Measurements from ENCODE around the gene THRAP3. TPM values are rescaled to one million over a fixed set of nuclear protein-coding genes. Genes with fewer than 3 reads are reported as not detected.
"Not testable (repeated sequence)": the region's sequence is repeated elsewhere in the genome, so short reads cannot be mapped to it uniquely, and the experiment has no call there.

Gene THRAP3
- total RNA-seq, 1 experiment from 2014 or later: 55.7 TPM

- CTCF ChIA-PET: interaction anchor here (0.5 kb wide), 1 partner anchor 16 kb away, joined by 14 read pairs; no protein-coding TSS in a partner anchor
- BruUV-seq (replicated peaks): no TSS peak
These were observed 6.6 kb upstream of the THRAP3 start for GRCh38 chr1:36217670-36218069.

GRCh38 chr1:36221901-36222300 is 2.3 kb upstream of the THRAP3 start:
- peaks cover 21% of the 10 kb centered on the region for H4K20me1 ChIP-seq (ENCODE audit: low read length)
- H3K4me1 ChIP-seq (ENCODE audit: insufficient read depth, low read length): peaks cover 14% of the 10 kb centered on the region
- H3K27me3 ChIP-seq (ENCODE audit: low read length); POLR2A ChIA-PET (ENCODE audit: unreplicated experiment); H3K27ac ChIP-seq (ENCODE audit: low read length); H2AFZ ChIP-seq (ENCODE audit: low read length); DNase-seq; H3K9me2 ChIP-seq (replicated peaks; ENCODE audit: low read length); H3K9me3 ChIP-seq (ENCODE audit: low read length); H3K4me2 ChIP-seq (ENCODE audit: low read length); H3F3A ChIP-seq (ENCODE audit: low read length, unreplicated experiment); CTCF ChIA-PET; intact Hi-C loops (cut with micrococcal nuclease); H3K9ac ChIP-seq (ENCODE audit: low read length); BruUV-seq (replicated peaks); H3K4me3 ChIP-seq (ENCODE audit: low read length); ATAC-seq; H3K36me3 ChIP-seq (ENCODE audit: low read depth, low read length): not testable (repeated sequence)
- peaks cover 26% of the 10 kb centered on the region for H3K79me2 ChIP-seq (ENCODE audit: low read length)

More at GRCh38 chr1:36217670-36218069, 6.6 kb upstream of the THRAP3 start:
- H4K20me1 ChIP-seq (ENCODE audit: low read length): no peaks in the 10 kb centered on the region
- no peaks in the 10 kb centered on the region for H3K36me3 ChIP-seq (ENCODE audit: low read depth, low read length)
- H3K27ac ChIP-seq (ENCODE audit: low read length): no peak overlapping the region
- H3K9me2 ChIP-seq (replicated peaks; ENCODE audit: low read length): no peaks in the 10 kb centered on the region
- no peak overlapping the region for H3K4me2 ChIP-seq (ENCODE audit: low read length)
- no peaks in the 10 kb centered on the region for H3K9me3 ChIP-seq (ENCODE audit: low read length)
- H3K4me3 ChIP-seq (ENCODE audit: low read length): no peak overlapping the region
- no peak overlapping the region for H3K9ac ChIP-seq (ENCODE audit: low read length)
- intact Hi-C loops (cut with micrococcal nuclease): loop anchor here (1.0 kb wide), 2 partner anchors 29 to 68 kb away; partner anchors contain the start of gene TRAPPC3
- no peaks in the 10 kb centered on the region for H3K79me2 ChIP-seq (ENCODE audit: low read length)
- no peaks in the 10 kb centered on the region for H3F3A ChIP-seq (ENCODE audit: low read length, unreplicated experiment)
- no peaks in the 10 kb centered on the region for H3K4me1 ChIP-seq (ENCODE audit: insufficient read depth, low read length)
- ATAC-seq (peak; percentile 98), DNase-seq (peak; percentile 46)
- peak; percentile 59 for TF ChIP-seq CTCF (conservative IDR thresholded peaks at IDR 0.05; ENCODE audit: low read depth, low read length)
- no peak for TF ChIP-seq EZH2 (IDR thresholded peaks at IDR 0.05; ENCODE audit: low read length, unreplicated experiment)
- H2AFZ ChIP-seq (ENCODE audit: low read length): no peak overlapping the region
- H3K27me3 ChIP-seq (ENCODE audit: low read length): no peaks in the 10 kb centered on the region
- POLR2A ChIA-PET (ENCODE audit: unreplicated experiment): no interaction called here

GRCh38 chr1:36222481-36223380 is 1.5 kb upstream of the THRAP3 start:
- intact Hi-C loops (cut with micrococcal nuclease): no loop called here
- no TSS peak for BruUV-seq (replicated peaks)
- H3F3A ChIP-seq (ENCODE audit: low read length, unreplicated experiment): no peaks in the 10 kb centered on the region
- TF ChIP-seq EZH2phosphoT487 (IDR thresholded peaks at IDR 0.05; ENCODE audit: borderline replicate concordance, low read length) (no peak), CTCF (conservative IDR thresholded peaks at IDR 0.05; ENCODE audit: low read depth, low read length) (no peak), EZH2 (IDR thresholded peaks at IDR 0.05; ENCODE audit: low read length, unreplicated experiment) (no peak)
- peaks cover 6% of the 10 kb centered on the region; the same call in 1 of the 2 replicates for H3K36me3 ChIP-seq (ENCODE audit: low read depth, low read length)
- no peaks in the 10 kb centered on the region for H3K9me2 ChIP-seq (replicated peaks; ENCODE audit: low read length)
- peaks cover 27% of the 10 kb centered on the region for H4K20me1 ChIP-seq (ENCODE audit: low read length)
- peak overlapping the region; percentile 74 for H3K27ac ChIP-seq (ENCODE audit: low read length)
- peak overlapping the region; percentile 85 for H3K9ac ChIP-seq (ENCODE audit: low read length)
- no peaks in the 10 kb centered on the region for H3K9me3 ChIP-seq (ENCODE audit: low read length)
- H3K4me1 ChIP-seq (ENCODE audit: insufficient read depth, low read length): peaks cover 15% of the 10 kb centered on the region
- H3K4me2 ChIP-seq (ENCODE audit: low read length): peak overlapping the region; percentile 83
- H3K27me3 ChIP-seq (ENCODE audit: low read length): no peaks in the 10 kb centered on the region
- no peak for DNase-seq
- H3K4me3 ChIP-seq (ENCODE audit: low read length): peak overlapping the region; percentile 77
- ChIA-PET CTCF (interaction anchor here (1.3 to 2.3 kb wide), 2 partner anchors 63 to 73 kb away, joined by 5 to 9 read pairs; no protein-coding TSS in a partner anchor), POLR2A (ENCODE audit: unreplicated experiment) (interaction anchor here (1.2 kb wide), 1 partner anchor 73 kb away, joined by 3 read pairs; the partner anchor contains the start of gene TRAPPC3)
- ATAC-seq: no peak
- peaks cover 34% of the 10 kb centered on the region for H3K79me2 ChIP-seq (ENCODE audit: low read length)
- peak overlapping the region; percentile 82 for H2AFZ ChIP-seq (ENCODE audit: low read length)

Measured in PC-3 (cell line).